NCI-H187 (cell line): Measurements from ENCODE around the gene CAMK1D.
A peak's percentile ranks its signal among the peaks of the same experiment; 100 is the strongest.
"Not testable (repeated sequence)": the region's sequence is repeated elsewhere in the genome, so short reads cannot be mapped to it uniquely, and the experiment has no call there.

Experiments
- DNase-seq, 2 experiments: peaks; one replicate each; lab custom pipeline; 2025; lab: John Stamatoyannopoulos, UW

Gene CAMK1D

DNA sequence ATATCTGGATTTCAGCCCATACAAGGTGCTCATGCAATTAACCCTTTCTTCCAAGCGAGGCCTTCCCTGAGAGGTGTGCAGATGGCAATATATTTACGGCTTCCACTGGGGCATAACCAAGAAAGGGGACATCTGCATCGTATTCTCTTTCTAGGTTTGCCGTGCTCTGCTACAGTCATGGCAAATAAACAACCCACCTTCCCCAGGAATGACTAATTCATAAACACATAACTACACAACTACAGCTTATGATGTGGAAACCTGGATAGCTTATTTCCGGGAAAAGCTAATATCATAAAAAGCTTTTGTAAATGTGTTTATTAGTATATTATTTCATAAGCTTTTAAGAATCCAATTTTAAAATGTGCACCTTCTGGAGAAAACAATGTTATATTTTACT lies 120.0 kb downstream of the CAMK1D start:
- no peak for DNase-seq

GRCh38 chr10:12470719-12471118 lies 121.4 kb downstream of the CAMK1D start:
- no peak for DNase-seq

- DNase-seq: no peak
Observed at GRCh38 chr10:12471135-12471534, 121.8 kb downstream of the CAMK1D start.

GRCh38 chr10:12473491-12473890 lies 124.1 kb downstream of the CAMK1D start:
- DNase-seq: no peak

DNA sequence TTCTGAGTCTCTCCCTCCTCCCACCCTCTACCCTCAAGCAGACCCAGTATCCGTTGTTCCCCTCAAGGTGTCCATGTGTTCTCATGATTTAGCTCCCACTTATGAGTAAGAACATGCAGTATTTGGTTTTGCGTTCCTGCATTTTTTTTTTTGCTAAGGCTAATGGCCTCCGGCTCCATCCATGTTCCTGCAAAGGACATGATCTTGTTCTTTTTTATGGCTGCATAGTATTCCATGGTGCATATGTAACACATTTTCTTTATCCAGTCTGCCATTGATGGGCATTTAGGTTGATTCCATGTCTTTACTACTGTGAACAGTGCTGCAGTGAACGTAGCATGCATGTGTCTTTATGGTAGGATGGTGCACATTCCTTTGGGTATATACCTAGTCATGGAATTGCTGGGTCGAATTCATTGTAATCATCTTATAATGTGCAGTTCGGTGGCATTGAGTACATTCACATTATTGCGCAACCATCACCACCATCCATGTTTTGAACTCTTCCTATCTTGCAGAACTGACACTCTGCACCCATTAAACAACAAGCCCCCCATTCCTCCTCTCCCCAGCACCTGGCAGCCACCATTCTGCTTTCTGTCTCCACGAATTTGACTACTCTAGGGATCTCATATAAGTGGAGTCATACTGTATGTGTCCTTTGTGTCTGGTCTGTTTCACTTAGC lies 125.5 kb downstream of the CAMK1D start:
- no peak for DNase-seq

- DNase-seq: no peak
Observed at GRCh38 chr10:12476656-12477055, 127.3 kb downstream of the CAMK1D start.

GRCh38 chr10:12479437-12479844 lies 130.1 kb downstream of the CAMK1D start:
- no peak for DNase-seq

- no peak for DNase-seq
Observed at GRCh38 chr10:12479924-12480323, 130.6 kb downstream of the CAMK1D start.

GRCh38 chr10:12480440-12480839 lies 131.1 kb downstream of the CAMK1D start:
- DNase-seq: no peak

DNA sequence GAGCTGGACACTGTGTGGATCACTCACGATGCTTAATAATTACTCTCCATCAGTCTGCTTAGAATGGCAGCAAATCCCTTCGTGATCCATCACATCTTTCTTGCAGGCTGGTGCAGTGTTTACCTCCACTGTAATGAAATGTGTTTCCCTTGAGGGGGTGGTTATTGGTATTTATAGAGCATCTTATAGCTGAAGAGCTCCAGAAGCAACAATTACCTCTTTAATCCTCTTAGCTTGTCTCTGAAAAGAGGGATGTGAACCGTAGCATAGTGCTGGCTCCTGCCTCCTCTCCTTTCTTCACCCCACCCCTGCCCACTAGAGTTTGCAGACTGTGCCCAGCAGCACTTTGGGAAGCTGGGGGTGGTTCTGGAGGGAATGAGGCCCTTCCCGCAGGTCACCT lies 132.6 kb downstream of the CAMK1D start:
- peak; percentile 36 to 71 for DNase-seq

DNA sequence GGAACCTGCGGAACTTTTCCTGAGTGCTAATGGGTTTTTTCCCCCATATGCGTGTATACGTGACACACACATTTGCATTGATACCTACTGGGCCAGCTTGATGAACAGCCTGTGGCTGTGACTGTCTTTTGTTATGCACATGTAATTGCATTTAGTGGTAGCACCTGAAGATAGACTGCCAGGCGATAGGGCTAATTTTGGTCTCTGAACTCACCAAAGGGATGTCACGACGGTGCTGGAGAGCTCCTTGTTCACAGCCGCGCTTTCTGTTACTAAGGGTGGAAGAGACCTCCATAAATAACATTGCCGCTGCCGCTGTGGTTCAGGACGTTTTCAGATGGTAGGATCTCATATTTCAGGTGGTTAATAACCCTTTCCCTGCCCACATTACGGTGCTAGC lies 133.2 kb downstream of the CAMK1D start:
- peak in 1 of 2 experiments; percentile 44 for DNase-seq

DNA sequence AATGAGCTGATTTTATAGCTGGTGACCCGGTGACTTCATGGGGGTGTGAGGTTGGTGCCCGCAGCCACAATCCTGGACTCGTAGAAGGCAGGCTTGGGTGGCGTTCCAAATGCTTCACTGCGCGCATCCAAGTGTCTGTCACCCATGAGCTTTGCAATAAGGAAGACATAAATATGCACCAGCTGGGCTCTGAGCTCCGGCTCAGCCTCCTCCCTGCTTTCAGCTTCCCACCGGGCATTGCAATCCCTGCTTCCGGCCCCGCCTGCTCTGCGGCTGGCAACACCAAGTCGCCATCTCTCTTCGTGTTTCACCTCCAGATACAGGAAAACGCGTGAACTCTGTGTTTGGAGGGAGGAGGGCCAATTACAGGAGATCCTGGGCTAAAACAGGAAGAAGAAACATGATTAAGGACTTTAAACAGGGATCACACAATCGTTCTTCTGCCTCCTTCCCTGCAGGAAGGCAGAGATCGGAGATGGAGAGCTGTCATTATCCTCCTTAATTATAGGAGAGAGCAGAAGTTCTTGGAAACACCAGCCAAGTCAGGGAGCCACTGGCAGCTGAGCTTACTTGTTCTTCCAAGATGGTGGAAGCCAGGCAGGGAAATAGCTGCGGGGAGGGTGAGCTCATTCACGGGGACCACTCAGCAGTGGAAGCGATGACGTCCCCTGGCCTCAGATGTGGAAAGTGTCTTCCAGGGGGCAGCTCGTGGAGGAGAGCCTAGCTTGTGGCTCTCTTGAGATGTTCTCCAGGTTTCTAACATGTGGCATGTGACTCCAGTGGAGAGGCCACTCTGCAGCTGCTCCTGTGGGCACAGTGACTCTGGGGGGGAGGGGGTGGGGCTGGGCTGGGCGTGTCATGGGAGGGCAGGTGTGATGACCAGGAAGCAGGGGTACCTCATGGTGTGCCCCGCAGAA lies 134.9 kb downstream of the CAMK1D start:
- DNase-seq: peak; percentile 51 to 58

DNA sequence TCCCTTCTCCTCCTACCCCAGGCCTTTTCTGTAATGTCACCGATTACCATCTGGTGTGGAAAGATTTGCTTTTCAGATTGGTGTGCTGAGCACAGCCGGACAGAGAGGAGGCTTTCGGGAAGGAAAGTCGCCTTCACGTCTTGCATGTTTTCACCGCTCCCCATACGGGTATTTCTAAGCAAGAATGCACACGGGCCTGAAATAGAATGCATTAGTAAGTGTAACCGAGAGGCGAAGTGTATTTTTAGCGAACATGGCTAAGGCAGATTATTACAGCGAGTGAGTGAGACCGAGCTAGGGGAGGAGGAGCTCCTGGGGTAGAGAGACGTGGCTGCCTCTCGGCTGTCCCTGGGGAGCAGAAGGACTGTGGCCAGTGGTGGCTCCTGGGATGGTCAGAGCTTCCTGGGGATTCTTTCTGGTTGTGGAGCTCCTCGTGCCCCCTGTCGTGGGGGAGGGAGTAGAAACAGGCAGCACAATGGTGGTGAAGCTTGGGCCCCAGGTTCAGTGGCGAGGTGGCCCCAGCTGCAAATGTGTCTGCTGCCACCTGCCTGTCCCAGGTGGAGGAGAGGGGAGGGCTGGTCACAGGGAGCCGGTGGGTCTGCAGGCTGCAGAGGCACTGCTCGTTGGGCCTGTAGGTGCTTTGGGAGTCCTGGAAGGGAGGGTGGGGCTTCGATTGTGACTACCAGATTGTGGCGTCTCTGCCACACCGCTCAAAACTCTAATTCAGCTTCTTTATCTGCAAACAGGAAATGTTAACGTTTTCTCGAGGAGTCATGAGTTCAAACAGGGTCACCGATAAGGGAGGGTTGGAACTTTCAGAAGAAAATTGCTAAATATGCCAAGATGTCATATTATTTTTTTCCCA lies 135.8 kb downstream of the CAMK1D start:
- peak in 1 of 2 experiments; percentile 8 for DNase-seq

GRCh38 chr10:12487366-12487765 lies 138.0 kb downstream of the CAMK1D start:
- DNase-seq: no peak

DNA sequence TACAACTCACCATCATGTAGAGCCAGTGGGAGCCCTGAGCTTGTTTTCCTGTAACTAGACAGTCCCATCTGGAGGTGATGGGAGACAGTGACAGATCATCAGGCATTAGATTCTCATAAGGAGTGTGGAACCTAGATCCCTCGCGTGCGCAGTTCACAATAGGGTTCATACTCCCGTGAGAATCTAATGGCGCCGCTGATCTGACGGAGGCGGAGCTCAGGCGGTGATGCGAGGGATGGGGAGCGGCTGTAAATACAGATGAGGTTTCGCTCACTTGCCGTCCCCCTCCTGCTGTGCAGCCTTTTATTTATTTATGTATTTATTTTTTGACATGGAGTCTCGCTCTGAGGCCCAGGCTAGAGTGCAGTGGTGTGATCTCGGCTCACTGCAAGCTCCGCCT lies 139.3 kb downstream of the CAMK1D start:
- DNase-seq: no peak

GRCh38 chr10:12489357-12489756 lies 140.0 kb downstream of the CAMK1D start:
- DNase-seq: no peak

DNA sequence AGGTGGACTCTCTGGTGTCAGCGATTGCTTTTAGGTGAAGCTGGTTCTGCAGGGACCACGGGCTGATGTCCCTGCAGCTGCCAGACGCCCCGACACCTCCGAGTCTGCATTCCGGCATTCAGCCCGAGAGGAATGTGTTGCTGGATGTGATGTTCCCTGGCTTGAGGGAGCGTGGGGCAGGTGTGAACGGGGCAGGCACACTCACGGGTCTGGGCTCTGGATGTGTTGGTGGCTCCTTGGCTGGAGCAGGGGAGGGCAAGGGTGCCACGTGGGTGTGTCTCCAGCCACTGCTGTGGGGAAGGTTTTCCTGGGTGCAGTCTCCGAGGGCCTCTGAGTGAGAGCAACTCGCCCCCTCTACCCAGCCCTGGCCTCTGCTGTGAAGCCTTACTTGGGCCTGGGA lies 140.5 kb downstream of the CAMK1D start:
- no peak for DNase-seq

- no peak for DNase-seq
Observed at GRCh38 chr10:12490963-12491362, 141.6 kb downstream of the CAMK1D start.

DNA sequence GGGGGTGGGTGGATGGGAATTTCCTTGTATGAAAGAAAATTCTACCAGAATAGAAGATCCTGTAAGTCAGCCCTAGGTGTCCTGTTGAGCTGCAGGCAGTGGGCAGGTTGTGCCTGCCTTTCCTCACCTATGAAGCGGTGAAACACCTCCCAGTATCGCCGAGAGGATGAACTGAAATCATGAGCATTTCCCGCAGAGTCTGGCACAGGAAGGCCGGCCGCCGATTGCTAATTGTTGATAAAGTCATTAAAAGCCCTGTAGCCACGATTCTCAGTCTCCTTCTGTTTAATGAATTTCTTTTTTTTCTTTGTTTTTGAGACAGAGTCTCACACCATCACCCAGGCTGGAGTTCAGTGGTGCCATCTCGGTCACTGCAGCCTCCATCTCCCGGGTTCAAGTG lies 142.1 kb downstream of the CAMK1D start:
- no peak for DNase-seq

GRCh38 chr10:12492016-12492415 lies 142.7 kb downstream of the CAMK1D start:
- DNase-seq: no peak

DNA sequence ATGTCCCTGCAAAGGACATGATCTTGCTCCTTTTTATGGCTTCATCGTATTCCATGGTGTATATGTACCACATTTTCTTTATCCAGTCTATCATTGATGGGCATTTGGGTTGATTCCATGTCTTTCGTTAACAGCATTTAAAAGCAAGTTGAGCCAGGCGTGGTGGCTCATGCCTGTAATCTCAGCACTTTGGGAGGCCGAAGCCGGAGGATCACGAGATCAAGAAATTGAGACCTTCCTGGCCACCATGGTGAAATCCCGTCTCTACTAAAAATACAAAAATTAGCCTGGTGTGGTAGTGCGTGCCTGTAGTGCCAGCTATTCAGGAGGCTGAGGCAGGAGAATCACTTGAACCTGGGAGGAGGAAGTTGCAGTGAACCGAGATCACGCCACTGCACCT lies 147.7 kb downstream of the CAMK1D start:
- not testable (repeated sequence) for DNase-seq
